GM18498 (cell line): Measurements from ENCODE around the gene VTN.

Source experiments
- ATAC-seq: cut with Tn5 transposase; IDR thresholded peaks from one replicate; pipeline ENCODE4 v1.9.1; 2021; ENCODE audit warnings: mild to moderate bottlenecking, moderate library complexity; ENCODE audit not compliant: unreplicated experiment

The VTN gene

GRCh38 chr17:28395968-28396367 is 25.9 kb upstream of the VTN start:
- no peak for ATAC-seq

GRCh38 chr17:28395426-28395825 is 25.3 kb upstream of the VTN start:
- ATAC-seq, result no peak

GRCh38 chr17:28394337-28395116 is 24.4 kb upstream of the VTN start:
- no peak for ATAC-seq

- ATAC-seq, result no peak
These were observed 22.4 kb upstream of the VTN start for GRCh38 chr17:28392491-28392890.

GRCh38 chr17:28391401-28391800 is 21.3 kb upstream of the VTN start:
- no peak for ATAC-seq

GRCh38 chr17:28390984-28391383 is 20.9 kb upstream of the VTN start:
- no peak for ATAC-seq

GRCh38 chr17:28390563-28390962 is 20.5 kb upstream of the VTN start:
- no peak for ATAC-seq

- ATAC-seq, result no peak
These were observed 20.0 kb upstream of the VTN start for GRCh38 chr17:28390141-28390540.

GRCh38 chr17:28388106-28388505 is 18.0 kb upstream of the VTN start:
- no peak for ATAC-seq

GRCh38 chr17:28386391-28386790 is 16.3 kb upstream of the VTN start:
- no peak for ATAC-seq

GRCh38 chr17:28385406-28385805 is 15.3 kb upstream of the VTN start:
- ATAC-seq, result no peak

GRCh38 chr17:28385037-28385400 is 14.9 kb upstream of the VTN start:
- peak; percentile 24 for ATAC-seq

- ATAC-seq, result peak; percentile 83
These were observed 14.4 kb upstream of the VTN start for GRCh38 chr17:28384281-28385036.

GRCh38 chr17:28381141-28381825 is 11.2 kb upstream of the VTN start:
- ATAC-seq, result no peak

- no peak for ATAC-seq
These were observed 10.0 kb upstream of the VTN start for GRCh38 chr17:28379814-28380801.

- ATAC-seq, result no peak
These were observed 2.8 kb upstream of the VTN start for GRCh38 chr17:28372945-28373274.

GRCh38 chr17:28372203-28372944 is 2.3 kb upstream of the VTN start:
- ATAC-seq, result peak; percentile 25

GRCh38 chr17:28371245-28372202 is 1.4 kb upstream of the VTN start, which contains the start of gene SARM1:
Gene SARM1 (plus strand): TSS chr17:28371694. CDS start chr17:28372033, 339 bp downstream.
- ATAC-seq, result peak; percentile 82

GRCh38 chr17:28370744-28371103 is 617 bp upstream of the VTN start:
- ATAC-seq, result no peak
